Thyroid gland (tissue), 4 donors: ENCODE results near the gene CLSTN2. TPM values are rescaled to one million over a fixed set of nuclear protein-coding genes. Genes with fewer than 3 reads are reported as not detected.

Experiments used
- DNase-seq, 2 donors: peaks; one replicate each; pipeline ENCODE4 v3.0.0-alpha.2; 2019
- H3K27ac ChIP-seq, 3 donors: fragments of 200-600 bp; sonication (generic); 1 replicate in 2 of 3; 2 replicates in 1 of 3; pipeline ENCODE4 v1.5.1; 2016 to 2019; ENCODE audit warnings: mild to moderate bottlenecking in 1 of 3, moderate library complexity in 1 of 3
- H3K27me3 ChIP-seq: fragments of 200-600 bp; sonication (generic); one replicate; pipeline ENCODE4 v1.5.1; 2019
- H3K36me3 ChIP-seq, 2 donors: fragments of 200-600 bp; sonication (generic); one replicate each; pipeline ENCODE4 v1.5.1; 2016 to 2019
- H3K4me1 ChIP-seq, 2 donors: fragments of 200-600 bp; sonication (generic); one replicate each; pipeline ENCODE4 v1.5.1; 2017 to 2019
- H3K4me3 ChIP-seq, 3 donors: fragments of 200-600 bp; sonication (generic); replicated peaks in 1 of 3; 1 replicate in 2 of 3; 2 replicates in 1 of 3; pipeline ENCODE4 v1.5.1; 2016; ENCODE audit warnings: mild to moderate bottlenecking in 1 of 3
- H3K9me3 ChIP-seq: fragments of 200-600 bp; sonication (generic); one replicate; pipeline ENCODE4 v1.5.1; 2017
- CTCF ChIP-seq, 6 experiments: fragments of 200-600 bp in 3 of 6; fragments of 450-650 bp in 3 of 6; sonication (generic) in 3 of 6; IDR thresholded peaks; one replicate each; pipeline ENCODE4 v1.5.1; 2016 to 2019; ENCODE audit warnings: antibody characterized with exemption in 6 of 6, mild to moderate bottlenecking in 2 of 6, inconsistent platforms in 1 of 6, moderate library complexity in 1 of 6
- POLR2A ChIP-seq, 2 donors: fragments of 450-650 bp; IDR thresholded peaks; one replicate each; pipeline ENCODE4 v1.6.1; 2017; ENCODE audit warnings: antibody characterized with exemption in 2 of 2, mild to moderate bottlenecking in 2 of 2, moderate library complexity in 1 of 2
- WGBS, 2 donors: methylation state at CpG; one replicate each; pipeline ENCODE4 v1.1.5; 2017; 5-methylcytosine and 5-hydroxymethylcytosine counted together
- intact Hi-C: fragments of 100-400 bp; cut with DNase I; formaldehyde crosslinking; loops from one replicate; pipeline ENCODE4 v1.15.1; 2023
- total RNA-seq, 4 donors: library from RNA; depleted of rRNA; stranded (reverse); fragments of >200 nt; gene quantifications; one replicate each; pipeline ENCODE4 v1.2.3, GENCODE V29; 2016

The CLSTN2 gene
- total RNA-seq, 4 donors from 2014 or later = 9.7 to 32.9 (median 15.5) TPM

GRCh38 chr3:140204271-140204984 lies 269.4 kb downstream of the CLSTN2 start:
- Histone ChIP-seq H3K36me3 (no peaks in the 10 kb centered on the region), H3K27ac (no peak overlapping the region), H3K27me3 (no peaks in the 10 kb centered on the region), H3K4me3 (no peak overlapping the region), H3K9me3 (no peaks in the 10 kb centered on the region), H3K4me1 (peaks cover 0 to 4% of the 10 kb centered on the region in 2 donors)
- intact Hi-C loops = no loop called here
- 74 to 75% methylated on average over 5 of the region's 5 CpGs for WGBS, 2 donors
- TF ChIP-seq CTCF (IDR thresholded peaks at IDR 0.05) = no peak
- TF ChIP-seq POLR2A (IDR thresholded peaks at IDR 0.05) = no peak
- DNase-seq = no peak

- WGBS, 2 donors = 86 to 91% methylated on average over 4 of the region's 4 CpGs
Measured at GRCh38 chr3:140205598-140205997, 270.6 kb downstream of the CLSTN2 start.

GRCh38 chr3:140206196-140207040 lies 271.4 kb downstream of the CLSTN2 start:
- no peaks in the 10 kb centered on the region for H3K9me3 ChIP-seq
- H3K36me3 ChIP-seq = no peaks in the 10 kb centered on the region
- H3K4me3 ChIP-seq = no peak overlapping the region
- H3K4me1 ChIP-seq = peaks cover 0 to 4% of the 10 kb centered on the region in 2 donors
- H3K27me3 ChIP-seq = no peaks in the 10 kb centered on the region
- TF ChIP-seq POLR2A (IDR thresholded peaks at IDR 0.05) = no peak
- peak in 2 of 6 experiments; percentile 17 to 22 for TF ChIP-seq CTCF (IDR thresholded peaks at IDR 0.05)
- intact Hi-C loops = loop anchor here (2.0 kb wide), 1 partner anchor 56 kb away; no protein-coding TSS in a partner anchor
- DNase-seq = peak in 1 of 2 donors; percentile 12
- 26 to 48% methylated on average over 4 of the region's 4 CpGs for WGBS, 2 donors
- no peak overlapping the region for H3K27ac ChIP-seq

More at GRCh38 chr3:140205598-140205997, 270.6 kb downstream of the CLSTN2 start:
- Histone ChIP-seq H3K36me3 (no peaks in the 10 kb centered on the region), H3K4me3 (no peak overlapping the region), H3K27me3 (no peaks in the 10 kb centered on the region), H3K4me1 (peaks cover 0 to 4% of the 10 kb centered on the region in 2 donors), H3K27ac (no peak overlapping the region), H3K9me3 (no peaks in the 10 kb centered on the region)
- intact Hi-C loops = no loop called here
- DNase-seq = no peak
- TF ChIP-seq CTCF (IDR thresholded peaks at IDR 0.05) (no peak), POLR2A (IDR thresholded peaks at IDR 0.05) (no peak)

GRCh38 chr3:140207541-140207940 lies 272.6 kb downstream of the CLSTN2 start:
- Histone ChIP-seq H3K27ac (no peak overlapping the region), H3K4me3 (no peak overlapping the region), H3K4me1 (peaks cover 0 to 4% of the 10 kb centered on the region in 2 donors), H3K27me3 (no peaks in the 10 kb centered on the region), H3K9me3 (no peaks in the 10 kb centered on the region), H3K36me3 (no peaks in the 10 kb centered on the region)
- intact Hi-C loops = loop anchor here (2.0 kb wide), 1 partner anchor 55 kb away; no protein-coding TSS in a partner anchor
- no peak for TF ChIP-seq CTCF (IDR thresholded peaks at IDR 0.05)
- no peak for TF ChIP-seq POLR2A (IDR thresholded peaks at IDR 0.05)
- no peak for DNase-seq
- 66 to 74% methylated on average over 2 of the region's 2 CpGs for WGBS, 2 donors
